ENCODE results near the gene WWOX.

Gene WWOX

DNA sequence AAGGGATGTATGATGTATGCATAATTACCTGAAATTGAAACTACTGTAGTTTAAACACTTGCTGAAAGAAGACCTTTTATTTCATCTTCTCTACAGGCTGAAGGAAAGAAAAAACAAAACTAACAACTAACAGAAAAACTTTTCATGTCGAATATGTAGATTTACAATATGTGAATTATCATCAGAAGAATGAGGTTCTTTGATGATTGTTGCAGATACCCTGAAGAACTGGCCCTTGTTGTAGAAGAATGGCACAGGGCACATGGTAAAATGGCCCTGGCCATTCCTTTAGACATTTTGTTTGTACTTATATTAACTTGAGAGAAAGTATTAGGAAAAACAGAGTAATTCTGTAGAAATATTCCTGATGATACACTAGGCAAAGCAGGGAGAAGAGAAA is 1057.3 kb downstream of the WWOX start:
- no peak for ATAC-seq (replicated peaks; ENCODE audit: extremely low read depth, poor library complexity, severe bottlenecking)
- H3K4me1 Mint-ChIP-seq = peaks cover 14% of the 10 kb centered on the region
- no peak overlapping the region for H3K27ac Mint-ChIP-seq (ENCODE audit: low read depth)

DNA sequence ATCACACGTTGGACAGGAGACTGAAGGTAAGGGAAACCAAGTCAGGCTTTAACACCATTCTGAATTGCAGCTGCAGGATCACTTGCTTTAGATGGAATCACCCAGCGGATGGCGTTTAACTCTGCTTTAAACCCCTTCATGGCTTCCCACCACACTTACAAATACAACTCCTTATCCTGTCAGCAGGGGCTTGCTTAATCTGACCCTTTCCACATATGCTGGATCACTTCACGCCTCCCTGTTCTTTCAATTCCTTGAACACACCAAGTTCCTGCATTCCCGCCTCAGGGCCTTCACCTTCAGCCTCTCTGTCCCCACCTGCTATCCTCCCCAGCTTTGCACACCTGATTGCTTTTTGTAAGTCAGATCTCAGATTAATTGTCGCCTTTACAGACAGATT is 1058.9 kb downstream of the WWOX start:
- no peaks in the 10 kb centered on the region for H3K27me3 Mint-ChIP-seq
- no peaks in the 10 kb centered on the region for H3K9me3 Mint-ChIP-seq
- no peak overlapping the region for H3K27ac Mint-ChIP-seq (ENCODE audit: low read depth)
- no peak overlapping the region for H3K4me3 Mint-ChIP-seq
- ATAC-seq (replicated peaks; ENCODE audit: extremely low read depth, poor library complexity, severe bottlenecking) = no peak
- H3K36me3 Mint-ChIP-seq (ENCODE audit: insufficient read depth) = no peaks in the 10 kb centered on the region
- no peak for DNase-seq (ENCODE audit: low spot score in 2 of 2)
- peaks cover 20% of the 10 kb centered on the region for H3K4me1 Mint-ChIP-seq

More for the DNA sequence above, 1057.3 kb downstream of the WWOX start:
- DNase-seq (ENCODE audit: low spot score in 2 of 2) = no peak
- no peak overlapping the region for H3K4me3 Mint-ChIP-seq
- H3K27me3 Mint-ChIP-seq = no peaks in the 10 kb centered on the region
- H3K9me3 Mint-ChIP-seq = no peaks in the 10 kb centered on the region
- no peaks in the 10 kb centered on the region for H3K36me3 Mint-ChIP-seq (ENCODE audit: insufficient read depth)

DNA sequence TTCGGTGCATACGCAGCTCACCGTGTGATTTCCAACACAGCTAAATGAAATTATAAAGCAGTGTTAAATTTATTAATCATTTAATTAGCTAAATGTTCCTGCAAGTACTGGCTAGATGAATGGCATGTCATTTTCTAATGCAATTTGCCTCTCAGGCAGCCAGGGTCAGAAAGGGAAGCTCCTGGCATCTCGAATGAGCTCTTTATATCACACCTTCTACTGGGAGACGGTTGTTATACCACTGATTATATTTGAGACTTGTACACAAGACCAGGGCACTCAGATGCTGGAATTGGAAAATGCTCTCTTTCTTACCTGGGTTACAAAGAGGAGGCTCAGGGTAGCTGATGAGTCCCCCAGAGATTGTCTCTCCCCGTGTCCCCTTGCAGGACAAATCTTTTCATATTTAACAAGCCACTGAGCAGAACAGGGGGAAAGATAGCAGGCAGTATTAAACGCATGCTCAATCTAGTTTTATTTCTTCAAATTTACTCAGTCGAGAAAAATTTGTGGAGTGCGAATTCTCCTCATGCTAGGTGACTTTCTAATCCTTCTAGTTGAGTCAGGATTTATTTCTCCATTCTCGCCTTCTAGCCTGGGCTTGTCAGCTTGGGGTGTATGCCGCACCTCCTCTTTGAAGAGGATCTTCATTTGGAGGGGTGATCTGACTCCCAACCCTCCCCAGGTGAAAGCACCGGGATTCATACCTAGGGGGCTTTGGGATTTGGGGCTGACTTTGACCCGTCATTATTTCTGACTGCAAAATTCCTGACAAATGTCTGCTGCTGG is 1060.0 kb downstream of the WWOX start:
- H3K27ac Mint-ChIP-seq (ENCODE audit: low read depth) = no peak overlapping the region
- ATAC-seq (replicated peaks; ENCODE audit: extremely low read depth, poor library complexity, severe bottlenecking) (no peak), DNase-seq (ENCODE audit: low spot score in 2 of 2) (no peak)
- peaks cover 27% of the 10 kb centered on the region for H3K4me1 Mint-ChIP-seq
- no peak overlapping the region for H3K4me3 Mint-ChIP-seq
- no peaks in the 10 kb centered on the region for H3K9me3 Mint-ChIP-seq
- H3K27me3 Mint-ChIP-seq = no peaks in the 10 kb centered on the region
- H3K36me3 Mint-ChIP-seq (ENCODE audit: insufficient read depth) = peaks cover 2% of the 10 kb centered on the region

DNA sequence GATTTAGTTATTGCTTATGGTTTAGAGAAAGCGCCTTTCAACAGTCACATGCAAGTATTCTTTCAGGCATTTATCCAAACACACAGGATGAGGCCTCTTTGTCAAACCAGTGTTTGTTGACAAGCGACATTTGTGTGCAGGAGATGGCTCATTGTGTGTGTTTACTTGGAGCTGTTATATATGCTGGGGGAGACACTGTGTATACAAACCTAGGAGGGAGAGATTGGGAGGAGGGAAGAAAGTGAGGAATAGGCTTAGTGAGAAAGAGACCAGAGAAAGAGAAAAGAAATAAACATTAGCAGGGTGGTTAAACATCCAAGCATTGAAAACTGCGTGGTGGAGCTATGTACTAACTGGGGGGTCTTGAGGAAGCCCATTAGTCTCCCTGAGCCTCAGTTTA is 1063.5 kb downstream of the WWOX start:
- Mint-ChIP-seq H3K27me3 (no peaks in the 10 kb centered on the region), H3K9me3 (peaks cover 5% of the 10 kb centered on the region), H3K4me3 (peak overlapping the region; percentile 58), H3K4me1 (peaks cover 13% of the 10 kb centered on the region), H3K27ac (ENCODE audit: low read depth) (peak overlapping the region; percentile 36), H3K36me3 (ENCODE audit: insufficient read depth) (peaks cover 2% of the 10 kb centered on the region)
- no peak for DNase-seq (ENCODE audit: low spot score in 2 of 2)
- ATAC-seq (replicated peaks; ENCODE audit: extremely low read depth, poor library complexity, severe bottlenecking) = no peak

DNA sequence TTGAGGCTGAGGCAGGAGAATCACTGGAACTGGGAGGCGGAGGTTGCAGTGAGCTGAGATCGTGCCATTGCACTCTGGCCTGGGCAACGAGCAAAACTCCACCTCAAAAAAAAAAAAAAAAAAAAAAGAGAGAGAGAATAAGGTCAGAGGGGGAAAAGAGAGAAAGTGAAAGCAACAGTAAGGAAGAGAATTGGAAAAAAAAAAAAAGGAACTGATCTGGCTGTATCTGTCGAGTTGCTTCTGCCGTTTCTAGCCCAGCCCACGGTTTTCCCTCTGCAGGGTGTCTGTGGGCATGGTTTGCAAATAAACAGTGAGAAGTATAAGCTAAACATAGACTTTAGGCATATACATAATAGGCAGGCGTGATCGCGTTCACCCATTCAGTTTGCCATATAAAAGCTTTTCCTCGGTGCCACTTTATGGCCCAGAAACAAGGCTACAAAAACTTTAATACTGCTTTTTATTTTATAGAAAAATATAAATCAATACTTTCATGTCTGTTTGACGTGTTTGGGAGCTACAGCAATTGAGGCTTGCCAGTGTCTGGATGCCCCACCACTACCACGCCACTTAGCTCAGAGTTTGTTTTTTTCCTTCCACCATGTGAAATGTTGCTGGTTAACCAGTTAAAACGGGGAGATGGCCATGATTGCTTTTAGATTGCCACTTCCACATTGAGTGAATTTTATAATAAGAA is 1064.4 kb downstream of the WWOX start:
- H3K4me3 Mint-ChIP-seq = peak overlapping the region; percentile 58
- H3K27me3 Mint-ChIP-seq = no peaks in the 10 kb centered on the region
- no peak for DNase-seq (ENCODE audit: low spot score in 2 of 2)
- H3K4me1 Mint-ChIP-seq = peaks cover 13% of the 10 kb centered on the region
- no peak for ATAC-seq (replicated peaks; ENCODE audit: extremely low read depth, poor library complexity, severe bottlenecking)
- H3K36me3 Mint-ChIP-seq (ENCODE audit: insufficient read depth) = peaks cover 2% of the 10 kb centered on the region
- peaks cover 6% of the 10 kb centered on the region for H3K9me3 Mint-ChIP-seq
- peak overlapping the region; percentile 36 for H3K27ac Mint-ChIP-seq (ENCODE audit: low read depth)

DNA sequence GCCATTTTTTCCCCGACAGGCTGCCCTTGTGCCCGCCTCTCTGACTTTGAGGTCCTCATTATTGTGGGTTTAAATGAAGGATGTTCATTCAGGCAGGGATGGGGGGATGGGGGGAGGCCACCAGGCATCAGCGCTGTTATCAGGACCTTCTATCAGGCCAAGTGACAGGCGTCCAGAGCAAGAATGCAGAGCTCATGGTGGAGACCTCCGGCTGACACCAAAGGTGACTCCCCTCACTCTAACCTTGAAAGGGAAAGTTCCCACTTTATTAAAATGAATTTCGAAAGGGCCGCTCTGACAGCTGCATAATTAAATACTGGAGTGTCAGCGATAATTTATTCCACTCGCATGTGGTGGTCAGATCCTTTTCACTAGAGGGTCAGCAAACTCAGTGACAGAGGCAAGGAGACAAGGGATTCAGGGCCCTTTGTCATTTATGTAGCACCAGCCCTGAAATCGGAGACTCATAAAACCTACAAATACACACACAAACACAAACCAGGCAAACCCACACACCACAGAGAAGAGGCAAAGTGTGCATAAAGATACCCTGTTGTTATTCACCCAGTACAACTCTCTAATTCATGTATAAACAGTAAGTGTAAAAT is 1065.0 kb downstream of the WWOX start:
- Mint-ChIP-seq H3K27me3 (no peaks in the 10 kb centered on the region), H3K36me3 (ENCODE audit: insufficient read depth) (peaks cover 2% of the 10 kb centered on the region), H3K4me1 (peaks cover 13% of the 10 kb centered on the region), H3K9me3 (peaks cover 6% of the 10 kb centered on the region), H3K4me3 (no peak overlapping the region), H3K27ac (ENCODE audit: low read depth) (no peak overlapping the region)
- DNase-seq (ENCODE audit: low spot score in 2 of 2) = no peak
- no peak for ATAC-seq (replicated peaks; ENCODE audit: extremely low read depth, poor library complexity, severe bottlenecking)

DNA sequence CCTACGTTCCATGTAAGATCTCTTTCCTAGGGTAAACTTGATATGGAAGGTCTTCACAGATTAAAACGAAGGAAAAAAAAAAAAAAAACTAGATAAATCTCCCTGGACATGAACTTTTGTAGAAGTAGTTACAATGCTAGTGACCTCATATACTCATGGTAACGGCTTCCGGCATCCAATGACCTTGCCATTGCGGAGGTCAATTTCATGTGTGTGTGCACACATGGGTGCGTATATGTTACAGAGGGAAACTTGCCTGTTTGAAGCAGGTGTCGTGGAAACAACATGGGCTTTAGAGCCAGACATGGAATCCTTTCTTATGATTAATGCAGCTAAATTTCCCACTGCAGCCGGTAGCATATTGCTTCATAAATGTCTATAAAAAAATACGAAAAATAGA is 1065.6 kb downstream of the WWOX start:
- Mint-ChIP-seq H3K27me3 (no peaks in the 10 kb centered on the region), H3K27ac (ENCODE audit: low read depth) (no peak overlapping the region), H3K36me3 (ENCODE audit: insufficient read depth) (peaks cover 2% of the 10 kb centered on the region), H3K4me3 (no peak overlapping the region), H3K9me3 (peaks cover 6% of the 10 kb centered on the region), H3K4me1 (peaks cover 13% of the 10 kb centered on the region)
- DNase-seq (ENCODE audit: low spot score in 2 of 2) (no peak), ATAC-seq (replicated peaks; ENCODE audit: extremely low read depth, poor library complexity, severe bottlenecking) (no peak)

DNA sequence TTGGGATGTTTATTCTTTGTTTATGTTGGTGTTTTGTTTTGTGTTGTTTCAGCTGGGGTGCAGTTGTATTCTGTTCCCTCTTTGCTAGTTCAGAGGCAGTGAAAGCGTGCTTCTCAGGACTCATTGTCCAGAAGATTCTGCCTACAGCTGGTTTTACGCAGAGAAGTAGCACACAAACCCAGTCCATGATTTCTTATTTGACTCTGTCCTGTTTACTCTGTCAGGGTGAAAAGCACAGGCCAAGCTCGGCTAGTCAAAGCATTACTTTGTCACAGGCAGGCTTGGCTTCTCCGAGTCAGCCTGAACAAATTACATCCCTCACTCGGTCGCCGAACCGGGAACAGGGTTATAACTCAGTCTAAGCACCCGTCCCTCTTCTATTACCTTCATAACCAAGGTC is 1066.1 kb downstream of the WWOX start:
- peaks cover 6% of the 10 kb centered on the region for H3K9me3 Mint-ChIP-seq
- DNase-seq (ENCODE audit: low spot score in 2 of 2) = no peak
- no peaks in the 10 kb centered on the region for H3K27me3 Mint-ChIP-seq
- peaks cover 2% of the 10 kb centered on the region for H3K36me3 Mint-ChIP-seq (ENCODE audit: insufficient read depth)
- no peak overlapping the region for H3K27ac Mint-ChIP-seq (ENCODE audit: low read depth)
- ATAC-seq (replicated peaks; ENCODE audit: extremely low read depth, poor library complexity, severe bottlenecking) = no peak
- H3K4me1 Mint-ChIP-seq = peaks cover 13% of the 10 kb centered on the region
- no peak overlapping the region for H3K4me3 Mint-ChIP-seq

DNA sequence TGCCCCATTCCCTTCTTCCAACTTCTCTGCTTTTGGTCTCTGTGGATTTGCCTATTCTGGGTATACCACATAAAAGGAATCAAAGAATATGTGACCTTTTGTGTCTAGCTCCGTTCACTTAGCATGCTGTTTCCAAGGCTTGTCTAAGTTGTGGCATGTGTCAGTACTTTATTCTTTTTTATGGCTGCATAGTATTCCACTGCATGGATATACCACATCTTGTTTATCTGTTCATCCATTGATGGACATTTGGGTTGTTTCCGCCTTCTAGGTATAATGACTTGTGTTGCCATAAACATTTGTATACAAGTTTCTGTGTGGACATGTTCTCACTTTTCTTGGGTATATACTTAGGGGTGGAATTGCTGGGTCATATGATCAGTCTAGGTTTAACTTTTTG is 1068.4 kb downstream of the WWOX start:
- Mint-ChIP-seq H3K27ac (ENCODE audit: low read depth) (no peak overlapping the region), H3K4me3 (no peak overlapping the region), H3K4me1 (peaks cover 11% of the 10 kb centered on the region), H3K9me3 (peaks cover 6% of the 10 kb centered on the region), H3K36me3 (ENCODE audit: insufficient read depth) (peaks cover 2% of the 10 kb centered on the region), H3K27me3 (no peaks in the 10 kb centered on the region)
- no peak for DNase-seq (ENCODE audit: low spot score in 2 of 2)
- no peak for ATAC-seq (replicated peaks; ENCODE audit: extremely low read depth, poor library complexity, severe bottlenecking)

DNA sequence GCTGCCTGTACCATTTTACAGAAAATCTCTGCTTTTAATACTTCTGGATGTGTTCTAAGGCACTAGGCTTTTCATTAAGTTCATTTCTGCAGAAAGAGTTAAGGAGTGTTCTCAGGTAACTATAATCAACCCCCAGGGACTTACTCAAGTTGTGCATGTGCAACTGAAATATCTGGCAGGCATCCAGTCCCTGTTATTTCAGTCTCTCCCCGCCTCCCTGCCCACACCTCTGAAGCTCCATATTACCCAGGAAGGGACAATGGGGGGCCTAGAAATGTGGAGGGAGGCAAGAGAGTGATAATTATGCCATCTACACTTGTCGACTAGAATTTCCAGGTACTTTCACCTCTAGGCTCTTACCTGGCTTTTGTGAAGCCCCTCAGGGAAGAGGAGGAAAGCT is 1068.9 kb downstream of the WWOX start:
- Mint-ChIP-seq H3K27ac (ENCODE audit: low read depth) (no peak overlapping the region), H3K27me3 (no peaks in the 10 kb centered on the region), H3K4me3 (no peak overlapping the region), H3K9me3 (peaks cover 6% of the 10 kb centered on the region), H3K4me1 (peaks cover 7% of the 10 kb centered on the region), H3K36me3 (ENCODE audit: insufficient read depth) (peaks cover 2% of the 10 kb centered on the region)
- DNase-seq (ENCODE audit: low spot score in 2 of 2) (no peak), ATAC-seq (replicated peaks; ENCODE audit: extremely low read depth, poor library complexity, severe bottlenecking) (no peak)

DNA sequence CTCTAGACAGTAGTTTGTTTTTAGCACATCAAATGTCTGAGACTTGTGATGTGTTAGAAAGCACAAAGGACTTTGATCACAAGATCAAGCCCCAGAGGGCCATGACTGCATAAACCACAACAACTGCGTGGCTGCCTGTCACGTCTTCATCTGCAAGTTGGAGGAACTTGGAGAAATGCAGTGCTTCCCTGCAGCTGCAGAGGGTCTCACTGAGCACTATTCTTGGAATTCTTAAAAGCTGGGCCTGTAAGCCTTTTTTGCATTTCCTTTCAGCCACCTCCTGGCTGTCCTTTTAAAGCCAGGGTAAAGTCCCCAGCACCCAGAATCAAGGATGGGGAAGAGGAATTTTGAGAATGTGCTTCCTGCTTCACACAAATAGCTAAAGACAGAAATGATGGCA is 1069.8 kb downstream of the WWOX start:
- ATAC-seq (replicated peaks; ENCODE audit: extremely low read depth, poor library complexity, severe bottlenecking) = no peak
- no peaks in the 10 kb centered on the region for H3K4me1 Mint-ChIP-seq
- H3K27ac Mint-ChIP-seq (ENCODE audit: low read depth) = no peak overlapping the region
- no peak for DNase-seq (ENCODE audit: low spot score in 2 of 2)
- no peaks in the 10 kb centered on the region for H3K36me3 Mint-ChIP-seq (ENCODE audit: insufficient read depth)
- H3K4me3 Mint-ChIP-seq = no peak overlapping the region
- H3K9me3 Mint-ChIP-seq = peaks cover 6% of the 10 kb centered on the region
- no peaks in the 10 kb centered on the region for H3K27me3 Mint-ChIP-seq

DNA sequence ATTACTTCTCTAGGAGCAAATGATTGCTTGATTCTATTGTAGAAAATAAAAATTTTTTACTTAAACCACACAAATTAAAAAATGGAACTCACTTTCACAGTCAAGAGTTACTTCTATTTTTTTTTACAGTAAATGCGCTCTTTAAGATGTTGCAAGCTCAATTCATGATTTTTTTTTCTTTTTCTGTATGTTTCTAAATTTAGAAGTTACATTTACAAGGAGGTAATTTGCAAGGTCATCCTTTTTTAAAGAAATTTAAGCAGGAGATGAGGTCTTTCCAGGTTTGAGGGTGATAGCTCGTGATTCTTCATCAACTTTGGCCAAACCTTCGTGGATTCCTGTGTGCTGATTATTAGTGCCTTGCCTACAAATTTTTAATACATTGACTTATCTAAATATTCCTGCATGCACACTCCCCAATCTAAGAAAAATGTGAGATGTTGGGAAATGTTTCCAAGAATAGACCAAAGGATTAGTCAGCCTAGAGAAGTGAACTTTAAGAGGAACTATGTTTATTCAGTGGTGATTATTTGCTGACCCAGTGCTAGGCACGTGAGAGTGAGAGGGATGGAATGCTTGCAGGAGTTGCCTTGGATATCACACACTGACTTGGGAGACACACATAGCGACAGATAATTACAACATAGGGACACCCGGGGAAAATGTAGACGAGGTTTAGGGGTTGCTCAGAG is 1071.2 kb downstream of the WWOX start:
- DNase-seq (ENCODE audit: low spot score in 2 of 2) (no peak), ATAC-seq (replicated peaks; ENCODE audit: extremely low read depth, poor library complexity, severe bottlenecking) (no peak)
- no peaks in the 10 kb centered on the region for H3K36me3 Mint-ChIP-seq (ENCODE audit: insufficient read depth)
- H3K27ac Mint-ChIP-seq (ENCODE audit: low read depth) = no peak overlapping the region
- H3K4me3 Mint-ChIP-seq = no peak overlapping the region
- H3K4me1 Mint-ChIP-seq = peaks cover 3% of the 10 kb centered on the region
- no peaks in the 10 kb centered on the region for H3K27me3 Mint-ChIP-seq
- peaks cover 6% of the 10 kb centered on the region for H3K9me3 Mint-ChIP-seq

Measured in central memory CD8-positive, alpha-beta T cell (primary cell).